Skeletal muscle tissue (tissue), 4 donors: Measurements from ENCODE around the gene RTP2. TPM values are rescaled to one million over a fixed set of nuclear protein-coding genes. Genes with fewer than 3 reads are reported as not detected.

Source experiments
- H3K27ac ChIP-seq: one replicate; pipeline ENCODE4 v1.7.0; 2013; ENCODE audit warnings: mild to moderate bottlenecking, low read depth, low read length, inconsistent platforms
- H3K27me3 ChIP-seq, 3 donors: one replicate each; pipeline ENCODE4 v1.7.0; 2013; ENCODE audit warnings: low read length in 3 of 3; ENCODE audit not compliant: control insufficient read depth in 3 of 3, insufficient read depth in 3 of 3
- H3K36me3 ChIP-seq, 3 donors: one replicate each; pipeline ENCODE4 v1.7.0; 2013; ENCODE audit warnings: low read length in 3 of 3; ENCODE audit not compliant: control insufficient read depth in 3 of 3, insufficient read depth in 3 of 3
- H3K4me1 ChIP-seq, 3 donors: one replicate each; pipeline ENCODE4 v1.7.0; 2013; ENCODE audit warnings: low read length in 3 of 3, mild to moderate bottlenecking in 3 of 3; ENCODE audit not compliant: control insufficient read depth in 3 of 3, insufficient read depth in 3 of 3
- H3K4me3 ChIP-seq, 3 donors: one replicate each; pipeline ENCODE4 v1.7.0; 2013; ENCODE audit warnings: low read length in 3 of 3
- H3K9ac ChIP-seq, 3 donors: one replicate each; pipeline ENCODE4 v1.7.0; 2013; ENCODE audit warnings: low read length in 3 of 3, mild to moderate bottlenecking in 3 of 3, moderate library complexity in 2 of 3, low read depth in 1 of 3
- H3K9me3 ChIP-seq, 3 donors: one replicate each; pipeline ENCODE4 v1.7.0; 2013; ENCODE audit warnings: low read length in 3 of 3; ENCODE audit not compliant: control insufficient read depth in 3 of 3
- total RNA-seq: library from RNA; depleted of rRNA; stranded (reverse); fragments of >200 nt; gene quantifications from one replicate; pipeline ENCODE4 v1.2.3, GENCODE V29; 2014
- donor health status: Osteomylitis.

RTP2 gene
- total RNA-seq, 1 donor from 2014 or later, result not detected

DNA sequence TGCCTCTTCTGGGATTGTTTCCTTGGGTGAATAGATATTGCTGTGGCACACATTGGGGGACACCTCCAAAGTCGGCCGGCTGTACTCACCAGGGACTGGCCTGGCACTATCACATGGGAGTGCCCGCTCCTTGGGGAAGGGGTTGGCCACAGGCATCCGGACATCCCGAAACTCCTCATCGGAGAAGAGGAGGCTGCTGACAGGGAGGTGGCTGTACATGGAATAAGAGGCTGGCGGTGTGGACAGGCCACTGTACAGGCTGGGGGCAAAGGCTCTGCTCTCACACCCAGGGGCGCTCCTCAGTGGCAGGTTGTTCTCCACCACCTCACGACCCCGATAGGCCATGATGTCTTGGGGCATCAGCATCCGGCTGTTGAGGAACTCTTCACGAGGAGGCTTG, 27.2 kb upstream of the RTP2 start:
- H3K36me3 ChIP-seq, result peaks cover 78 to 95% (median 93%) of the 10 kb centered on the region in 3 donors
- H3K4me1 ChIP-seq, result peaks cover 9 to 43% (median 42%) of the 10 kb centered on the region in 3 donors
- no peaks in the 10 kb centered on the region for H3K9me3 ChIP-seq
- H3K27ac ChIP-seq, result no peak overlapping the region
- H3K4me3 ChIP-seq, result no peak overlapping the region
- H3K9ac ChIP-seq, result peak overlapping the region in 1 of 3 donors; percentile 58
- H3K27me3 ChIP-seq, result no peaks in the 10 kb centered on the region

DNA sequence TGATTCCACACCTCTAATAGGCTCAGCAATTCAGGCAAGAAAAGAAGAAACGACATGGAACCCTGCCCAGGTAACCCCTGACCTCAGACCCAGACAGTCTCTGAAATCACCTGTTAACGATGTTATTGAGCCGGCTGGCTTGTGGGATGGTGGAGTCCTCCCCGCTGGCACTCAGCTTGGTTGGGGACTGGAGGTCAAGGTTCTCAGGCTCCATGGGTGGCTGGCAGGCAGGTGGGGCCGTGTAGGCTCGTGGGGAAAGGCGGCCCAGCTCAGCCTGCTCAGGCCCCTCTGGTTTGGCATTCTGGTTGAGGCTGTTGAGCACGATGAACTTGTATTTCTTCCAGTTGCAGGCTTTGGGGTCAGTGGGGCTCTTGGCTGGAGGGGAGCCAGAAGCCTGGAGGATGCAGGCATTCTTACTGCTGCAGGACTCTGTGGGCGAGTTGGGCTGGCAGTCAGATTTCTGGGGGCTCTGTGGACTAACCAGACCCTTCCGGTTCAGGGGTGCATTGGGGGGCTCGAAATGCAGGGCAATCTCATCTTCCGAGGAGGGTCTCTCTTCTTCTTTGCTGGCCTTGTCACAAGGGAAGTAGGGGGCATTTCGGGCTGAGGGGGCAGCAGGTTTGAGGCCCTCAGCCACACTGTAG, 26.7 kb upstream of the RTP2 start:
- no peak overlapping the region for H3K4me3 ChIP-seq
- H3K9me3 ChIP-seq, result no peaks in the 10 kb centered on the region
- H3K36me3 ChIP-seq, result peaks cover 80 to 96% (median 94%) of the 10 kb centered on the region in 3 donors
- H3K27ac ChIP-seq, result peak overlapping the region; percentile 19
- peaks cover 9 to 39% (median 37%) of the 10 kb centered on the region in 3 donors for H3K4me1 ChIP-seq
- H3K9ac ChIP-seq, result peak overlapping the region in 1 of 3 donors; percentile 58
- H3K27me3 ChIP-seq, result no peaks in the 10 kb centered on the region

DNA sequence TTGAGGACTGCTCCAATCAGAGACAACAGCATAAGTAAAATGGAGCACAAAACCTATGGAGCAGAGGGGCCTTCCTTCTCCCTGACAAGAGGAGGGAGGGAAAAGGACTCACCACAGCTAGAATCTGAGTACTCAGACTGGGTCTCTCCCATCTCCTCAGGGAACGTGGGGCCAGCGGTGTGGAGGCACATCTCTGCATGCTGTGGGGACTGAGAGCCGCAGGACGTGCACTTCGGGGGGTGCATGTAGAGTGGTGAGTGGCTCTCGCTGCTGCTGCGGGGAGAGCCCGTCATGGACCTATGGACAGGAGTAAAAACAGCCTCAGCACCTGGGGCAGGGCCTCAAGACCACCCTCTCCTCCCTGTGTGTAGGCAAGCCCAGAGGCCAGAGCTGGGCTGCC, 25.9 kb upstream of the RTP2 start:
- H3K9me3 ChIP-seq, result no peaks in the 10 kb centered on the region
- H3K27ac ChIP-seq, result peak overlapping the region; percentile 19
- H3K4me3 ChIP-seq, result no peak overlapping the region
- peaks cover 4 to 35% (median 33%) of the 10 kb centered on the region in 3 donors for H3K4me1 ChIP-seq
- peak overlapping the region in 2 of 3 donors; percentile 3 to 16 for H3K9ac ChIP-seq
- peaks cover 75 to 99% (median 99%) of the 10 kb centered on the region in 3 donors for H3K36me3 ChIP-seq
- H3K27me3 ChIP-seq, result no peaks in the 10 kb centered on the region

DNA sequence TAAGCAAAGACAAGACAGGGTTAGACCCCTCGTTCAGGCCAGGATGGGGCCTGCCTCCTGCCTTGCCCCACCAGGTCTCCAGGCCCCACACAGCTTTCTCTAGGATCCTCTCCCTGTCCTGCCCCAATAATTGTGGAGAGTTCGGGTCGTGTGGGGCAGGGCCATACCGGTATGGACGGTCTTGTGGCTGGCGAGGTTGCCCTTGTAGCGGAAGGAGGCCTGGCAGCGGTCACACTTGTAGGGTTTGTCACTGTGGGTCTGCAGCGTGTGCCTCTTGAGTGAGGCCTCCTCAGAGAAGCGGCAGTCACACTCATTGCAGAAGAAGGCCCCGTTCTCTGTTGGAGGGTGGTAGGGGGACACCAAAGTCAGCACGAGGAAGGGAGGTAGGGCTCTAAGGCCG, 24.2 kb upstream of the RTP2 start:
- Histone ChIP-seq H3K9ac (peak overlapping the region in 1 of 3 donors; percentile 46), H3K4me3 (no peak overlapping the region), H3K4me1 (peaks cover 3 to 33% (median 23%) of the 10 kb centered on the region in 3 donors), H3K27me3 (no peaks in the 10 kb centered on the region), H3K36me3 (peaks cover 79 to 94% (median 94%) of the 10 kb centered on the region in 3 donors), H3K27ac (peak overlapping the region; percentile 23), H3K9me3 (no peaks in the 10 kb centered on the region)

DNA sequence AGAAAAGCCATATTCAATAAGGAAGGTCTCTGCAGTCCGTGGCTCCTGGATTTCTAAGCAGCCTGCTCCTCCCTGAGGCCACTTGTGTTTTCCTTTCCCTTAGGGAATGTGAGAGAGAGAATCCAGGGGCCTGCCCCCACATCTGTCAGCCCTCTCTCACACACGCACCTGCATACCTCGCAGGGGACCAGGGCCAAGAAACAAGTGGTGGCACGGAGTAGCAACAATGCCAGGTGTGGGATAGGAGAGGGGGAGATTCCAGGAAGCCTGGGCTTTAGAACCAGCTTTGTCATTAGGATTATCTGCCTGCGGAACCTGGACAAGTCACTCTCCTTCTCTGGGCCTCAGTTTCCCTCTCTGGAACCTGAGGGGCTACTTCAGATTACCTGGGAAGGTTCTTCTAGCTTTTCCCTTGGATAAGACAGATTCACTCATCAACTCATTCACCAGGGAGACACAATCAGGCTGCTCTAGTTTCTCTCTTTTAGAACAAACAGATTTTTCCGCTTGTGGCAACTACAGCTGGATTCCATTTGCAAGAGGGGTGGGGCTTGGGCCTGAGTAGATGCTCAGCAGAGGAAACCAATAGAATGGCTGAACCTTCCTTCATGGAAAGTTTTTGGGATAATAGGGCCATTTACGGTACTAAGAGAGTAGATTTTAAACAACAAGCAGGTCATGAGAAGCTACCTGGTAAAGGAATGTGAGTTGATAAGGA, 23.5 kb upstream of the RTP2 start:
- peak overlapping the region; percentile 23 for H3K27ac ChIP-seq
- no peaks in the 10 kb centered on the region for H3K27me3 ChIP-seq
- H3K4me1 ChIP-seq, result peaks cover 3 to 35% (median 22%) of the 10 kb centered on the region in 3 donors
- H3K9me3 ChIP-seq, result no peaks in the 10 kb centered on the region
- no peak overlapping the region for H3K9ac ChIP-seq
- peaks cover 77 to 94% (median 93%) of the 10 kb centered on the region in 3 donors for H3K36me3 ChIP-seq
- no peak overlapping the region for H3K4me3 ChIP-seq

DNA sequence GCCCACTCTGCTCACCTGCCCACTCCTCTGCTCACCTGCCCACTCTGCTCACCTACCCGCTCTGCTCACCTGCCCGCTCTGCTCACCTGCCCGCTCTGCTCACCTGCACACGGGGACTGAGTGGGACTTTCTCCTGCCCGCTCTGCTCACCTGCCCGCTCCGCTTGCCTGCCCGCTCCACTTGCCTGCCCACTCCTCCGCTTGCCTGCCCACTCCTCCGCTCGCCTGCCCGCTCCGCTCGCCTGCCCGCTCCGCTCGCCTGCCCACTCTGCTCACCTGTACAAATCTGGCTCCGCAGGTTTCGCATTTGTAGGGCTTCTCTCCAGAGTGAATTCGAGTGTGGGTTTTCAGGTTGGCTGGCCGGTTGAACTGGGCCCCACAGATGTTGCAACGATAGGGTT, 22.9 kb upstream of the RTP2 start:
- Histone ChIP-seq H3K9ac (no peak overlapping the region), H3K9me3 (no peaks in the 10 kb centered on the region), H3K4me1 (peaks cover 7 to 36% (median 22%) of the 10 kb centered on the region in 3 donors), H3K36me3 (peaks cover 71 to 92% (median 91%) of the 10 kb centered on the region in 3 donors), H3K27me3 (no peaks in the 10 kb centered on the region), H3K27ac (no peak overlapping the region), H3K4me3 (no peak overlapping the region)

DNA sequence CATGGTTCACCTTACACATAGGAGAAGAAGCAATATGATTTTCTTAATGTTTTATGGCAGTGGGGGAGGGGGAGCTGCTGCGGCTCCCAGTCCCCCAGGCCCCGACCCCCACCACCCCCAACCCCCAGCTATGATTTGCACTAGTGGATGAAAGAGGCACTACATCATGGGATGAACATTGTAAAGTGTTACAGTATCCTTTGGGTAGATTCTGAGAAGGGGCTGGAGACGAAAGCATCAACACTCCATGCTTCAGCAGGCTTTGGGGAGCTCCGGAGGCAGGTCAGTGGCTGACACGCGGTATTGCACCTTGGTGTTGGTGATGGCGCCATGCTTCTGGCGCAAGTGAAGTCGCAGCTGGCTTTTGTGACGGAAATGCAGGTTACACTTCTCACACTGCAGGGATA, 19.9 kb upstream of the RTP2 start:
- Histone ChIP-seq H3K9me3 (no peaks in the 10 kb centered on the region), H3K27me3 (no peaks in the 10 kb centered on the region), H3K36me3 (peaks cover 43 to 62% (median 61%) of the 10 kb centered on the region in 3 donors), H3K4me1 (peaks cover 14 to 25% (median 16%) of the 10 kb centered on the region in 3 donors), H3K4me3 (no peak overlapping the region), H3K27ac (no peak overlapping the region), H3K9ac (no peak overlapping the region)

DNA sequence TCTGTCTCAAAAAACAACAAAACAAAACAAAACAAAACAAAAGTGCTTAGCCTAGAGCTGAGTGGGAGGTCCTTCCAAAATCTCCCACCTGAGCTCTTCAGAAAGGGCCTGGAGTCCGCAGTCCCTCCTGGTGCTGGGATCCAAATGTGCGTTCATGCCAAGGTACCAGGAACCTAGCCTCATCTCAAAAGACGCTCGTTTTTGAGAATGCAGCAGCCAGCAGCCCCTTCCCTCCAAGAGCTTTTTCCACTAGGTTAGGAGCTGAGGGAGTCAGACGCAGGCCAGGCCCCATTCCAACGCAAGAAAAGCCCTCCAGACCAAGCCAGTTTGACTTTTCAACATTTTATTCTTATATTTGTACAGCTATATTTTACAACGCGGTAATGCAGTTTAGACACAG, 18.7 kb upstream of the RTP2 start:
- Histone ChIP-seq H3K9me3 (no peaks in the 10 kb centered on the region), H3K27me3 (no peaks in the 10 kb centered on the region), H3K36me3 (peaks cover 31 to 50% (median 49%) of the 10 kb centered on the region in 3 donors), H3K4me1 (peaks cover 14 to 21% (median 16%) of the 10 kb centered on the region in 3 donors), H3K9ac (no peak overlapping the region), H3K4me3 (no peak overlapping the region), H3K27ac (no peak overlapping the region)

DNA sequence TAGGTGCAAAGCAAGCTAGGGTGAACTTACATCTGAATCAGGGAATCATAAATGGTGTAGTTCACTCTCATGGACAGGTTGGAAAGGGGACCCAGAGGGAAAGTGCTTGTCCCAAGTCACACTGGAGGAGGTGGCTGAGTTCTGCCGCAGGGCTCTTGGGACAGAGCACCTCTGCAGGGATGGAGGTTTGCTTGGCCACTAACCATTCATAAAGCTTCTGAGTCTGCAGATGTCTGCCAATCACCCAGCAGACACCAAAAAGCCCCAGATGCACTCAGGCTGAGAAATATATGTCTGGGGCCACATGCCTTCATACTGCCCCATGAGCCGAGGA, 17.9 kb upstream of the RTP2 start:
- H3K9ac ChIP-seq, result peak overlapping the region in 2 of 3 donors; percentile 21 to 65
- H3K4me3 ChIP-seq, result no peak overlapping the region
- peak overlapping the region; percentile 68 for H3K27ac ChIP-seq
- H3K36me3 ChIP-seq, result peaks cover 24 to 43% (median 42%) of the 10 kb centered on the region in 3 donors
- H3K27me3 ChIP-seq, result no peaks in the 10 kb centered on the region
- peaks cover 14 to 21% (median 16%) of the 10 kb centered on the region in 3 donors for H3K4me1 ChIP-seq
- no peaks in the 10 kb centered on the region for H3K9me3 ChIP-seq
